Measurements from ENCODE around the gene ULBP1.

Gene ULBP1

GRCh38 chr6:149985481-149985937, 21.8 kb downstream of the ULBP1 start:
- TF ChIP-seq NFIC (IDR thresholded peaks at IDR 0.05) = no peak
- TF ChIP-seq CREB1 (IDR thresholded peaks at IDR 0.05; ENCODE audit: low read depth) = no peak
- no peak for TF ChIP-seq REST (IDR thresholded peaks at IDR 0.05; ENCODE audit: low read depth)
- no peak for TF ChIP-seq USF1 (IDR thresholded peaks at IDR 0.05)
- TF ChIP-seq CEBPB (IDR thresholded peaks at IDR 0.05) = no peak
- TF ChIP-seq RAD21 (IDR thresholded peaks at IDR 0.05; ENCODE audit: low read depth) = no peak
- no peak for TF ChIP-seq EP300 (IDR thresholded peaks at IDR 0.05; ENCODE audit: borderline replicate concordance)
- no peak for TF ChIP-seq FOXM1 (IDR thresholded peaks at IDR 0.05; ENCODE audit: borderline replicate concordance, low read depth)
- TF ChIP-seq EGR1 (IDR thresholded peaks at IDR 0.05) = no peak
- TF ChIP-seq TCF12 (IDR thresholded peaks at IDR 0.05; ENCODE audit: low read depth) = no peak
- TF ChIP-seq TEAD4 (IDR thresholded peaks at IDR 0.05) = no peak
- TF ChIP-seq ZBTB7A (IDR thresholded peaks at IDR 0.05; ENCODE audit: low read depth) = no peak
- no peak for TF ChIP-seq MAX (IDR thresholded peaks at IDR 0.05)
- TF ChIP-seq TAF1 (IDR thresholded peaks at IDR 0.05; ENCODE audit: low read depth) = no peak
- no peak for TF ChIP-seq YY1 (IDR thresholded peaks at IDR 0.05; ENCODE audit: low read depth)

- TF ChIP-seq EP300 (IDR thresholded peaks at IDR 0.05; ENCODE audit: borderline replicate concordance) (no peak), MAX (IDR thresholded peaks at IDR 0.05) (no peak), CREB1 (IDR thresholded peaks at IDR 0.05; ENCODE audit: low read depth) (no peak), TCF12 (IDR thresholded peaks at IDR 0.05; ENCODE audit: low read depth) (no peak), REST (IDR thresholded peaks at IDR 0.05; ENCODE audit: low read depth) (no peak), RAD21 (IDR thresholded peaks at IDR 0.05; ENCODE audit: low read depth) (no peak), TAF1 (IDR thresholded peaks at IDR 0.05; ENCODE audit: low read depth) (no peak), ZBTB7A (IDR thresholded peaks at IDR 0.05; ENCODE audit: low read depth) (no peak), TEAD4 (IDR thresholded peaks at IDR 0.05) (no peak), EGR1 (IDR thresholded peaks at IDR 0.05) (no peak), CEBPB (IDR thresholded peaks at IDR 0.05) (no peak), FOXM1 (IDR thresholded peaks at IDR 0.05; ENCODE audit: borderline replicate concordance, low read depth) (no peak), USF1 (IDR thresholded peaks at IDR 0.05) (no peak)
These were observed 23.9 kb downstream of the ULBP1 start for GRCh38 chr6:149987602-149988107.

GRCh38 chr6:149988550-149989346, 25.0 kb downstream of the ULBP1 start:
- TF ChIP-seq CEBPB (IDR thresholded peaks at IDR 0.05) (no peak), NFIC (IDR thresholded peaks at IDR 0.05) (no peak), REST (IDR thresholded peaks at IDR 0.05; ENCODE audit: low read depth) (no peak), EP300 (IDR thresholded peaks at IDR 0.05; ENCODE audit: borderline replicate concordance) (no peak), ZBTB7A (IDR thresholded peaks at IDR 0.05; ENCODE audit: low read depth) (no peak), YY1 (IDR thresholded peaks at IDR 0.05; ENCODE audit: low read depth) (no peak), TEAD4 (IDR thresholded peaks at IDR 0.05) (no peak), MAX (IDR thresholded peaks at IDR 0.05) (no peak), CREB1 (IDR thresholded peaks at IDR 0.05; ENCODE audit: low read depth) (no peak), RAD21 (IDR thresholded peaks at IDR 0.05; ENCODE audit: low read depth) (no peak), USF1 (IDR thresholded peaks at IDR 0.05) (no peak), TCF12 (IDR thresholded peaks at IDR 0.05; ENCODE audit: low read depth) (no peak)

All from Ishikawa (cell line).